DMS53 (cell line): ENCODE data around the gene PIK3C2B.

Experiments
- DNase-seq: peaks from one replicate; lab custom pipeline; 2025; lab: John Stamatoyannopoulos, UW

Gene PIK3C2B

GRCh38 chr1:204479387-204480136 lies 15.0 kb downstream of the PIK3C2B start:
- no peak for DNase-seq

GRCh38 chr1:204478921-204479320 lies 15.7 kb downstream of the PIK3C2B start:
- no peak for DNase-seq

- DNase-seq, result no peak
Measured at GRCh38 chr1:204478172-204478899, 16.3 kb downstream of the PIK3C2B start.

GRCh38 chr1:204477036-204477740 lies 17.4 kb downstream of the PIK3C2B start:
- DNase-seq, result no peak

GRCh38 chr1:204476563-204476962 lies 18.0 kb downstream of the PIK3C2B start:
- DNase-seq, result no peak

- DNase-seq, result no peak
Measured at GRCh38 chr1:204475656-204476432, 18.8 kb downstream of the PIK3C2B start.

GRCh38 chr1:204473400-204473965 lies 21.1 kb downstream of the PIK3C2B start:
- DNase-seq, result no peak

GRCh38 chr1:204472660-204473059 lies 21.9 kb downstream of the PIK3C2B start:
- no peak for DNase-seq

GRCh38 chr1:204471687-204472086 lies 22.9 kb downstream of the PIK3C2B start:
- DNase-seq, result no peak

- no peak for DNase-seq
Measured at GRCh38 chr1:204469304-204469703, 25.3 kb downstream of the PIK3C2B start.

GRCh38 chr1:204468766-204469302 lies 25.8 kb downstream of the PIK3C2B start:
- no peak for DNase-seq

- no peak for DNase-seq
Measured at GRCh38 chr1:204468206-204468605, 26.4 kb downstream of the PIK3C2B start.

GRCh38 chr1:204466416-204467405 lies 27.9 kb downstream of the PIK3C2B start:
- DNase-seq, result no peak

GRCh38 chr1:204465546-204466415 lies 28.8 kb downstream of the PIK3C2B start:
- DNase-seq, result no peak

- no peak for DNase-seq
Measured at GRCh38 chr1:204464701-204465100, 29.9 kb downstream of the PIK3C2B start.

- DNase-seq, result no peak
Measured at GRCh38 chr1:204464187-204464631, 30.4 kb downstream of the PIK3C2B start.

GRCh38 chr1:204463125-204464060 lies 31.2 kb downstream of the PIK3C2B start:
- no peak for DNase-seq

- DNase-seq, result no peak
Measured at GRCh38 chr1:204462229-204462561, 32.4 kb downstream of the PIK3C2B start.
